HUDEP-2 (cell line): Measurements from ENCODE around the gene NDST1.

Experiments
- DNase-seq, 76 experiments: peaks; one replicate each; lab custom pipeline; 2025; ENCODE audit not compliant: unreplicated experiment in 76 of 76; lab: John Stamatoyannopoulos, UW

NDST1 gene

GRCh38 chr5:150582241-150583109, 74.5 kb downstream of the NDST1 start:
- DNase-seq = no peak

- no peak for DNase-seq
Measured at GRCh38 chr5:150583541-150584225, 75.8 kb downstream of the NDST1 start.

GRCh38 chr5:150584556-150585335, 76.8 kb downstream of the NDST1 start:
- DNase-seq = no peak

- DNase-seq = no peak
Measured at GRCh38 chr5:150585781-150586341, 77.9 kb downstream of the NDST1 start.

- no peak for DNase-seq
Measured at GRCh38 chr5:150587016-150587415, 79.1 kb downstream of the NDST1 start.

GRCh38 chr5:150587856-150588595, 80.1 kb downstream of the NDST1 start:
- DNase-seq = no peak

GRCh38 chr5:150588596-150588890, 80.6 kb downstream of the NDST1 start:
- no peak for DNase-seq

- no peak for DNase-seq
Measured at GRCh38 chr5:150589862-150590601, 82.1 kb downstream of the NDST1 start.

GRCh38 chr5:150590979-150591695, 83.2 kb downstream of the NDST1 start:
- no peak for DNase-seq

GRCh38 chr5:150593593-150593992, 85.7 kb downstream of the NDST1 start:
- peak in 7 of 76 experiments; percentile 4 to 26 (median 7) for DNase-seq

- no peak for DNase-seq
Measured at GRCh38 chr5:150593996-150594395, 86.1 kb downstream of the NDST1 start.

GRCh38 chr5:150595466-150596031, 87.6 kb downstream of the NDST1 start:
- peak in 37 of 76 experiments; percentile 1 to 69 (median 26) for DNase-seq

- DNase-seq = no peak
Measured at GRCh38 chr5:150596313-150596712, 88.4 kb downstream of the NDST1 start.

GRCh38 chr5:150596826-150597225, 88.9 kb downstream of the NDST1 start:
- no peak for DNase-seq

GRCh38 chr5:150598006-150598405, 90.1 kb downstream of the NDST1 start:
- DNase-seq = no peak

GRCh38 chr5:150598821-150599273, 90.9 kb downstream of the NDST1 start:
- DNase-seq = no peak

GRCh38 chr5:150599281-150599680, 91.3 kb downstream of the NDST1 start:
- no peak for DNase-seq

- DNase-seq = no peak
Measured at GRCh38 chr5:150599917-150600511, 92.1 kb downstream of the NDST1 start.
